Suppressor macrophage treated with lipopolysaccharide for 1 hour (primary cell): ENCODE data around the gene KLHL29.

ENCODE experiments used
- DNase-seq, 3 donors: peaks; one replicate each; pipeline ENCODE4 v3.0.0-alpha.2; 2020 to 2022

The KLHL29 gene

DNA sequence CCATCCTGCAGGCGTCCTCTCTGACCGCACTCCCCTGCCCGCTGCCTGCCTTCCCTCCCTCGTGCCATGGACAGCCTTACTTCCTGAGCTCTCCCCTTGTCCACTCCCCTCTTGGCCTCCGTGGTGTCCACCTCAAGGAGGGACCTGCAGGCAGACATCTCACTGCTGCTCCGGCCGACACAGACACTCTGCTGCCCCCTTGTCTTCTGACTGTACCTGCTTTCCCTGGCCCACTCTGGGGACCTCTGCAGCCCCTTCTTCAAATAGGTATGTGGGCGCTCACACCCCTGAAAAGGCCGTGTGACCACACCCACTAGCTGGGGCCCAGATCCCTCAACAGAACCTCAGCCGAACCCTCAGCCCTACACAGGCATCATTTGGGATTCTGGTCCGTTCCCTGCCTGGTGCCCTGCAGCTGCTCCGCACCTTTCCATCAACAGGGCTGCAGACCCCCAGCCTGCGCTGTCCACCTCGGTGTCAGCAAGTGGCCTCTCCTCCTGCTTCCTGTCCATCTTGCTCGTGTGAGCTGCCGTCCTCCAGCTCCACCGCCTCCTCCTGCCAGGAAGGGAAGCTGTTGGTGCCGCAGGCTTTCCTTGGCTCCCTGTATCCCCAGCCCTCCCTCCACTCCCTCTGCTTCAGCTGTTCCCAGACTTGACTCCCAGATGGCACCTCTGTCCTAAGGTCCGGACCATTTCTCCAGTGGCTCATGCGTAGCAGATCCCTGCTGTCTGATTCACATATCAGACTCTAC lies 94.1 kb downstream of the KLHL29 start:
- DNase-seq: no peak

DNA sequence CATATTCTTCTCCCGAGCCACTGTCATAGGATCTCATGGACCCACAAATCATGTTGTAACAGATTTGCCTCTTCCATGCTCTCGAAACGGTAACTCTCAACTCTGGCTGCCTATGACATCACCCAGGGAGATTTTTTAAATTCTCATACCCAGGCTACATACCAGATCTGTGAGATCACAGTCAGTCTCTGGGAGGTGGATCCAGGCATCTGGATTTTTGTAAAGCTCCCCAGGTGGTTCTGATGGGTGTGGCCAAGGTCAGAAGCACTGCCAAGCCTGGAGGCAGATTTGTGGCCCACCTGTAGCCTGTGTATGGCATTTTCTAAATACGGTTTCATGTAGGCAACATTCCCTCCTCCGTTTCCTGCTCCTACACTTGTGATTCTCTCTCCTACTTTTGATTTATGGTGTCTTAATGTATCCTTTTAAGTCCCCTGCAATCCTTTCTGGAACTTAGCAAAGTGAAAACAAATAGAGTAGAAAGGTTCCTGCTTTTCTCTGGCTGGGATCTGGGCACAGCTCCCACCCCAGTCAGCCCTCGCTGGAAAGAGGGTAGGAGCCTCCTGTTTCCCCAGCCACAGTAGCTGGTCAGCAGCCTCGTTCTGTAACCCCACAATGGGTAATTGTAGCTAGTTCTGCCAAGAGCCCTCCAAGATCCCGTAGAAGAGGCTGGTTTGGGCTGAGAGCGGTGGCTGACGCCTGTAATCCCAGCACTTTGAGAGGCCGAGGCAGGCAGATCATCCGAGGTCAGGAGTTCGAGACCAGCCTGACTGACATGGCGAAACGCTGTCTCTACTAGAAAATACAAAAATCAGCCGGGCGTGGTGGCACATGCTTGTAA lies 96.2 kb downstream of the KLHL29 start:
- DNase-seq: no peak

DNA sequence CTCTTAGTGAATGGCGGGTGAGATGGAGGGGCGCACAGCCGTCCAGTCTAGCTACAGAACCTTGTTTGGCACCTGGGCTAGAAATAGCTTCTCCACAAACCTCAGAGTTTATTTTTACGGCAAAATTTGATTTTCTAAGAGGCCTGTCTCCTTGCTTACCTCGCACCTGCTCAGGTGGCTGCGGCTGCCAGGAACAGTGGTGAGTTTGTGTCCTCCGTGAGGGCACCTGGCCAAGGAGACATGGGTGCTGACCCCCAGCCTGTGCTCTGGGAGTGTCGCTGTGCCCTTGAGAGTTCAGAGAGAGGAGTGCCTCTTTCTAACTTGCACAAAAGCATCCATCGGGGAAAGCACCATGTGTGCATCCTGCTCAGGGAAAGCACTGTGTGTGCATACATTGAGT lies 97.2 kb downstream of the KLHL29 start:
- DNase-seq: no peak

DNA sequence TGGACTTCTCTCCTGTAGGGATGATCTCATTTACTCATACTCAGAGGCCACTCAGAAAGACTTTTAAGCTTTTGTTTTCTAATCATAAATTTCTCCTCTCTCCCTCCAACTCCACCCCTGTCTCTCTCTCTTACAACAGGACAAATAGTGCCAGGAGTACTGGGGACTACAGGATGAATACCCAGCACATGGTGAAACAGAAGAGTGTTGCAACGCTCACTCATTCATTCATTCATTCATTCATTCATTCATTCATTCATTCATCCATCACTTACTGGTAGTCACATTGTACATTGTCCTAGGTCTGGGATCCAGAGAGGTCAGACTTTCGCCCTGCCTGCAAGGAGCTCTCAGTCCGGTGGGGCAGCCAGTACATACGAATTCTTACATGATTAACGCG lies 97.6 kb downstream of the KLHL29 start:
- no peak for DNase-seq

DNA sequence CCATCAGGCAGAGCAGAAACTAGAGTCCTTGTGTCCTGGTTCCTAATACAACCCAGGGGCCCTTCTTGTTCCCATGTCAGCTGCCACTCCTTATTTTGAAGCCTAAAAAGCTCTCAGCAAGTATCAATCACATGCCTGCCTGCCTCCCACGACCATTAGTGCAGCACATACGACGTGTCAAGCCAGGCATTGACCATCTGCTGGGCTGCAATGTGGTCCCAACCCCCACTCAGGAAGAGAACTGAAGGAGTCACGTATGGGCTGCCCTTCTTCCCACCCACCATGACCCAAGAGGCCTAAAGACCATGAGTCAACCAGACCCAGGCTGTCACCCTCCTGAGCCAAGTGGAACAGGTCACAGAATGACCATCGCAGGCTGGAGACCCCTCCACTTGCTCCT lies 98.8 kb downstream of the KLHL29 start:
- peak; percentile 5 to 27 (median 9) for DNase-seq

DNA sequence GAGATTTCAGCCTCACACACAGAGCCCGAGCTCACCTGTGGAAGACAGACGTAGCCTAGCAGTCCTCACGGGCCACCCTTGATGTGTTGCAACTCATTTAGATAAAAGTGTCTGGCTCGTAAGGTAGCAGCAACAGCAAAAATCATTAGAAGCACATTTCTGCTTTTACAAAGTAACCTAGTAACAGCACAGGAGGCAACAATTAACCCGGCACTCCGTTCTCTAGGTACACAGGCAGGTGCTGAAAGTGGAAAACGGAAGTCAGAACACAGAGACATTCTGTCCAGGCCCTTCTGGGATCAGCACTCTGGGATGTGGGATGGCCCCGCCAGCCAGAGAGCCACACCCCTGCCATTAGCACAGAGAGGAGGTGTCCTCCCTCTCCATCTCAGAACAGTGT lies 99.3 kb downstream of the KLHL29 start:
- DNase-seq: no peak

DNA sequence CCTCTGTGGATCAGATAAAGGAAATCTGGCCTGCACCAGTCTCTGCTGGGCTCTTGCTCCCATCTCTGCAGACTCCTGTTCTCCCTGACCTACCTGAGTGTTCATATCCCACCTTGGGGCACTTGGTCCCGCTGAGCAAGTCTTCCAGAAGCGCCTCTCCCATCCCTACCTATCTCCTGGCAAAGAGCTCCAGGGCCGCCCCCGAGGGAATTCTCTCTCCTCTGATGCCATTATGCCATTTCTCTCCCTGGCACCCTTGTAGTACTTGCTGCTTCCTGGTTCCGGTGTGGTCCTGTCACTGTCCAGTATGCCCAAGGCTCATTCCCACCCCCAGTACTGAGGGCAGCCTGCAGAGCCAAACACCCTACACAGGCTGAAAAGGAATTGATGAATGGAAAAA lies 99.8 kb downstream of the KLHL29 start:
- DNase-seq: no peak

DNA sequence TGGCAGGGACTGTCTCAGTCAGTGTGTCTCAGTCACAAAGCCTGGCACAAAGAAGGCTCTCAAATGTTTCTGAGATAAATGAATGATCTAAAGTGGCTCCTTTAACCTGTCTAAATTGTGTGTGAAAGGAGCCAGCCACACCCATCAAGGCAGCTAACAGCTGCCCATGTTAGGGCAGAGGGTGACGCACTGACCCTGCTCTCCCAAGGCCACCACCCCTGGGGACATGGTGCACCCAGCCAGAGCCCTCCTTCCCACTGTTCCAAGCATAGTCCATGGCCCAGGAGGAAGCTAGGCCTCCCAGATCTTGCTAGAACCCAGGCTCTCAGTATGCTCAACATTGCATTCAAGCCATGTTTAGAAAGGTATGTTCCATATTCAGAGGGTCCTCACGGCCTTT lies 100.3 kb downstream of the KLHL29 start:
- no peak for DNase-seq

DNA sequence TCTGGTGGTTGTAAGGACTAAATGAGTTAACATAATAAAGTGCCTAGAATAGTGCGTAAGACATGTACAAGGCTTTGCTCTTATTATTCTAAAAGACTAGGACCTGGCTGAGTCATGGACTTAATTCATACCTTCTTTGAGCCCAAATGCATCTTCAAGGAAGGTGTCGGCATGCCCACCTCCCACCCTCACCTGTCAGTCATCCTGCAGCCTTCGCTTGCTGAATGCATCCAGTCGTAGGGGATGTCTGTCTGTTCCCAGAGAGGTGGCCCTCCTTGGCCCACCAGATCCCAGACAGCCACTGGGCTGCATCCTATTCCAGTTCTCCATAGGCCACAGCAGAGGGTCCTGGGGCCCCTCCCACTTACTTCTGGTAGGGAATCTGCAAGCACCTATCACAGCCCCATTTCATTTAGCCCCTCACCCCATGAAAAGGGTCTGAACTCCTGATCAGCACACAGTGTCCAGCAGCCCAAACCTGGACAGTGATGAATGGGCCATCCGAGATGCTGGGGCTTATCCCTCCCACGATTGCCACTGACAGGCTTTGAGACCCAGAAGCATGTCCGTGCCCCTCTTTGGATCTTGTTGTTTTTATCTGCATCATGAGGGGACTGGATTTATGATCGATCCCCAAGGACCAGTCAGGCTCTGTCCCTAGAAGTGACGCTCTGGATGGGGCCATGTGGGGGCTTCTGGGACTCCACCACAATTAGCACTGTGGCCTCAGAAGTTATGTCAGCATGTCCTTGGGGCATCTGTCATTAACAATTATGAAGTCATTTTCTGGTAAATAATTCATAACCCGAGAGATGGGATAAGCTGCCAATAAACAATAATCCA lies 101.1 kb downstream of the KLHL29 start:
- DNase-seq: no peak

DNA sequence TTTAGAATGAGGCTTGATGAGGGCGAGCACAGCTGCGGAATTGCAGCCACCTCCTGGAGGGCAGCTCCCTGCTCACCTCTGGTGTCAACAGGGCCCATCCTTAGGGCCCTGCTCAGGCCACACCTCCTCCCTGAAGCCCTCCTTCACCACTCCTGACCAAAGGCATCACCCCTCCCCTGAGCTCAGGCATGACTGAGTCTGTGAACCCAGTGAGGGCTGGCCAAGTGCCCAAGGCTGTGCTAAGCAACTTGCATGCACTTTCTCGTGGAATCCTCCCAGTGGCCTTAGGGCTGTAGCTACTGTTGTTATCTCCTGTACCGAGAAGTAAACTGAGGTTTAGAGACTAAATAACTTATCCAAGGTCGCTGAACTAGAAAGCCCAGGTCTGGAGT lies 101.7 kb downstream of the KLHL29 start:
- DNase-seq: no peak

DNA sequence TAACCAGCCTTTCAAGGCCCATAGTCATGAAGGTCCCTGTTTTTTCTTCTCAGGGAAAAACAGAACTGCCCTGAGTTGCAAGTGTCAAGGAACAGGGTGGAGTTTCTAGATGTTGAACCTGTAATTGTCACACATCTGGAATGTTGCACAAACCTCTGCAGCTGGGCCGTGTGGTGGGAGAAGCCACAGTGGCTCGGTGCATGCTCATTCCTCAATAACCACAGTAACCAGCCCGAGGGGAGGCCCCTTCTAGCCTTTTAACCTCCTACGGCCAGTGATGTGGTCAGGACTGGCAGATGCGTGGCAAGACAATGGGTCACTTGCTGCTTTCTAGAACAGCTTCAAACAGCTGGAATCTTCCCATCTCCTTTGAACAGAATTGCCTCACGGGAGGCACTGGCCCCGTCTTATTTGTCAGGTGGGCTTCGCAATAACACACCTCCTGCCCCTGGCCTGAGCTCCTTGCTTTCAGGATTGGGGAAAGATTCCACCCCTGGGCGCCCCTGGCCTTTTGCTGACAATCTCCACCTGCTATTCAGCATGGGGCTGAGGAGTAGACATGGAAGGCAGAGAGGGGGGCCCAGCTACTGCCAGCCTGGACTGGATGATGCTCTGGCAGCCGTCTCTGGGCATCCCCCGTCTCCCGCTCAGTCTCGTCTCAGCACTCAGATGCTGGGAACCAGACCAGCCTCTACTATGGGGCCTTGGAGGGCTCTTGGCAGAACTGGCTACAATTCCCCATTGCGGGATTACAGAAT lies 102.9 kb downstream of the KLHL29 start:
- DNase-seq: peak in 2 of 3 donors; percentile 9 to 18

DNA sequence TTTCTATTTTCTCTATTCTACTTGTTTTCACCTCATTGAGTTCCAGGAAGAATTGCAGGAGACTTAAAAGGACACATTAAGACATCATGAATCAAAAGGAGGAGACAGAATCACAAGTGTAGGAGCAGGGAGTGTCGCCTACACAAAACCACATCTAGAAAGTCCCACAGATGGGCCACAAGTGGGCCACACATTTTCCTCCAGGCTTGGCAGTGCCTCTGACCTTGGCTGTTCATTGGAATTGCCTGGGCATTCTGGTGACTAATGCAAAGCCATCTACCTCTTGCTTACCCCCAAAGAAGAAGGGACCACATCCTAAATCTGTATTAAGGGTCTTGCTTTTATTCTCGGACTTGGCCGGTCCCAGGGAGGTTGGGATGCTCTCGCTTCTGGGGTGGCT lies 103.6 kb downstream of the KLHL29 start:
- peak in 1 of 3 donors; percentile 13 for DNase-seq

DNA sequence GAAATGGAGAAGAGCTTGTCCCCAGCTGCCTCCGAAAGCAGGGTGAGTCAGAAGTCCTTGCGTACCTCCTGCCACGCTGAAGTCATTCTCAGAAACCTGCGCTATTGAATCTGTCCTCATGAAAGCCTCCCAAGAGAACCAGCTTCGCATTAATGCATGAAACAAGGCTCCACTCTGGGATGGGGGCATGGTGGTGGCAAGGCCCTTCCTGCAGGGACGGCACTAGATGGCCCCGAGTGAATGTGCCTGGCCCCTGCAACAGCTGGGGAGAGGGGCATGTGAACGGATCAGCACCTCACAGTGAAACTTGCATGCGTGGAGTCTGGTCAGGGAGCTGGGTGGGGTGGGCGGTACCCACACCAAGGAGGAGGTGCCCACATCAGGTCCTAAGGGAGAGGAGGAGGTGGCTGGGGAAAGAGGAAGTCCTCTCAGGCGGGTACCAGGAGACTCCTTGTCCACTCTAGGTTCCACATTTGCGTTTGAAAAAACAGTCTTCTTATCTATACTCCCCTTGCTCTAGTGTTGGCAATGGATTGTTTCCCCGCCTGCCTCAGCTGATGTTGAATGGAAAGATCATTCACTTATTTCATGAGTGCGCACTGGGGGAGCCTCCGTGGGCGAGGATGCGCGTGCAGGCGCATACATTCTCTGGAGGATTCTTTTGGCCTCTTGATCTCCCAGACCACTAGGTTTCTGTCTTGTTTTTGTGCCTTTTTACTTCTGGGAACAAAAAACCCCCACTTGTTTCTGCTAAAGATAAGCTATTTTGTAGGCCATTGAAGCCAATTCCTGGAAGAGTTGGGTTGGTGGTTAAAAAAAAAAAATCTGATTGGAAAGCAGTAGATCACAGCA lies 104.7 kb downstream of the KLHL29 start:
- peak; percentile 16 to 29 (median 24) for DNase-seq

DNA sequence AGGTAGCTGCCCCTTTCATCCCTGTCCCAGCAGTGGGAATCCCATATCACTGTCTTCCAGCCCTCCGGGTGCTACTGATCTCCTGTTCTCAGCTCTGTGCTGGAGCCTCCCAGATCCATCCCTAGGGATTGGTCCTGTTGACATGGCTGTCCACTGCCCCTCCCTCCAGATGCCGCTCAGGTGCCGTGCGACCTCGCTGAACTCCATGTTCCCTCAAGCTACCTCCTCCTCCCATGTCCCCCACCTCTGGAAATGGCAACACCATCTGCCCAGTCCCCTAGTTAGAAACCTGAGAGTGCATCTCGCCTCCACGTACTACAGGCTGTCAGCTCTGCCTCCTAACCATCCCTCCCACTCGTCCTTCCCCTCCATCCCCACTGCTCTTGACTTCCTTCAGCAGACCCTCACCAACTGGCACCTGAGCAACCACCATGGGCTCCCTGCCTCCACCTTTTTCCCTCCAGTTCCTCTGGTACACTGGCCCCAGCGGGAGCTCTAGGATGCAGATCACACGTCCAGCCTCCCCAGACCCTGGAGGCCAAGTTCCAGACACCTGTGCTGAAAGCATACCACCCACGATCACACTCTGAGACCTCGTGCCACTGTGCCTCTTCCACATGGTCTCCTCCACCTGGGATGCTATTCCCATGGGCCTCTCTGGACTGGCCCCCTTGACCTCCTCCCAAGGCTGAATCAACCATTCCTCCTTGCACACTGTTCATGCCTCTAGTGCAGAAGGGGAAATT lies 106.8 kb downstream of the KLHL29 start:
- DNase-seq: no peak

DNA sequence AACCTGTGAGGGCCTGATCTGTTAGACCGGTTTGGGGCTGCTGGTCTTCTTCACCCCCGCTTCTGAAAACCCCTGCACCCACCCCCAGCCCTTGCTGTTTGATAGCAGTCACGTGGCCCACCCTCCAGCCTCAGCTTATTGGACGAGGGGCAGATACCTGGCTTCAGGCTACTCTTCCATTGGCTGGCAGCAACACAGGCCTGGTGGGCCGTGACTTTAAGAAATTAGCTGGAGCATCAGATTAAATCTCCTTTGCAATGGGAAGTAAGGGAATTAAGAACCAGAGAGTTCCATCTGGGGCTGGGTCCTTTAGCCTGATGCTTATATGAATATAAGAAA lies 107.3 kb downstream of the KLHL29 start:
- no peak for DNase-seq

DNA sequence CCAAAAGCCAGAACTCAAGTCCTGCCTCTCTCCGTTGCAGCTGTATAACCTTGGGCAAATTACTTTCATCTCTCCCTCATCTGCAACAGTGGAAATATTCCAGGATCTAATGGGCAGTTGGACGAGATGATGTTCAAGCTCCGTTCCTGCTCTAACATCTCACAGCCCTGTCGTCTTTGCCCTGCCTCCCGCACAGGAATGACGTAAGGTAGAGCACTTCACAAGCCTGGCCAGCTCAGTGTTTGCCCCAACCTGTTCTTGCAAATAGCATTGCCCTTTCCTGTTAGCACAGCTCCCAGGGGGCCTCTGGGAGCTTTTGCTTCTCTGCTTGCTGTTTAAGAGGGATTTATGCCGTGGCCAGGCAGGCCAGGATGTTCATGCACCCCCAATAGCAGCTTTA lies 107.9 kb downstream of the KLHL29 start:
- DNase-seq: no peak

DNA sequence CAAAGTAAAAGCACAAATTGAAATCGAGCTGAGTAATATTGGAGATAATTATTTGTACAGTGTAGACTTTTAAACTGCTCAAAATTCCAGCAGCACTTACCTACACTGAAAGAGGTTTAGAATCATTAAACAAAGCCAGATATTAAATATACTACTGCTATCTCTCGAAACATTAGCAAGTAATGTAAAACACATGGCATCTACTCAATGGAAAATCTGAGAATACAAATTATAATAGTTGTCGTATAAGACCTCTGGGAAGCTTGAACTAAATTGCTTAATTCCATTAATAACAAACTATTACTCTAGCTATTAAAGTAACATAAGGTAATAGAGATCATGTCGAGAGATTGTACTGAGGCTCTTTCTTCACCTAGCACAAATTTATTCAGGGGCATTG lies 108.9 kb downstream of the KLHL29 start:
- DNase-seq: no peak

DNA sequence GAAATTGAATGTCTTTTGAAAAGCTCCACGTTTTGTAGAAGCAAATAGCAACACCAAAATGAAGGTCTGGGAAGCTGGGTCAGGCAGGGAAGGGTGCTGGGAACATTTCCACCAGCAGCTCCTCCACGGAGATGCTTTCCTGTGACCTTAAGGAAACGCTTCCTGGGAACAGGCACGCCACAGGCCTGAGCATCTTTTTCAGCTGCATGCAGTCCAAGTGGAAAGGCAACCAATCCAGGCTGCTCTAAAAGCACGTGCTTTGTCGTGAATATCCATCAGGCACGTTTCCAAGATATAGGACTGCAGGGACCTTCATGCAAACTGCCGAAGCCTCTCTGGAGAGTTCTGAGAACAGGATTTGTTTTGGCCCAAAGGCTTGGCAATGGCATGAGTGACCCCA lies 109.3 kb downstream of the KLHL29 start:
- DNase-seq: no peak

DNA sequence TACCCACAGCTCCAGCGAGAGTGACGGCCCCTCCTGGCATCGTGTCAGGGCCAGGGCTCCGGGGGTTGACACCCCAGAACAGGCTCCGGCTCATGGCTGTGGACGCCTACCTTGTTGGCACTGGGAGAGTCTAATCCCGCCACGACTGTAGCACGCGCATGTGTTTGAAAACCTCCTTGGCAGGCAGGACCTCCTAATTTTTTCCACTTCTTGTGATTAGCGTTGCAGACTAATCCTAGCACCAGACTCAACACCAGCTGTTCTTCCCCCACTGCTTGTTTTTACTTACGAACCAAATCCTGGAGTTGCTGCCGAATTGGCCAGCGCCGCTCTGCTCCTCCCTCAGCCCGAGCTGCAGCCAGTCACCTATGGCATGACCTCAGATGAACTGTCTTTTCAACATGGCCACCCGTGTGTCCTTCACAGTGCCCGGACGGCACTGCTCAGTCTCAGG lies 110.7 kb downstream of the KLHL29 start:
- no peak for DNase-seq

DNA sequence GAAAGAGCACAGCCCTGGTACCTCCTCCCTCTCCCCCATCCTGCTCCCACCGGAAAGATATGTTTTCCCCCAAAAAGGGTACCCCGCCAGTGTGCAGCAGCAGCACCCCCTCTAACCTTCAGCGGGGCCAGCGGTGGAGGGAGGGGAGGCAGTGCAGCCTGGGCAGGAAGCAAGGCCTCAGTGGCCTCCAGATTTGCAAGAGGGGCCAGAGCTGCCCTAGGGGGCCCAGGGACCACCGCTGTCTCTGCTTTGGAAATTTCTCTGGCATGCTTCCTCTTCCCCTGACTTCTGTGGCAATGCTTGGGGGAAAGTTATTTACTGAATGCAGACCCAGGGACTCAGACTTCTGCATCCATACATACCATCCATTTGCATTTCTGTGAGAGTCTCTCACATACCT lies 111.5 kb downstream of the KLHL29 start:
- no peak for DNase-seq

DNA sequence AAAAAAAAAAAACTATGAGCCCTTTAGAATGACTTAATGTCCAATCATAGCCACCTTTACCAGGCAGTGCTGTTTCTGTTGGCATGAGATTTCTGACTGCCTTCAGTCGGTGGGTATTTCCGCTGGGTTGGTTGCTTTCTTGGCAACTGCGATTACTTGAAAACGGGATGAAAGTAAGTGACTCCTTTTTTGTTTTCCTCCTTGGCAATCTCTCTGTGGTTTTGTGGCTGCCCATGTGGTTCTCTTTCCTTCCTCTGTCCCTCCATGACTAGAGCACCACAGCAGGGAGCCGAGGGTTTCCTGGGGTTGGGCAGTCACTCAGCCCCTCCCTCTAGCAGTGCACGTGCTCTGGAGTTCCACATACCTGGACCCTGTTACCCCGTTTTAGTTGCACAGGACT lies 112.1 kb downstream of the KLHL29 start:
- DNase-seq: peak; percentile 42 to 55 (median 55)
